ENCODE results near the gene SALL1.
A peak's percentile ranks its signal among the peaks of the same experiment; 100 is the strongest.

Gene SALL1

DNA sequence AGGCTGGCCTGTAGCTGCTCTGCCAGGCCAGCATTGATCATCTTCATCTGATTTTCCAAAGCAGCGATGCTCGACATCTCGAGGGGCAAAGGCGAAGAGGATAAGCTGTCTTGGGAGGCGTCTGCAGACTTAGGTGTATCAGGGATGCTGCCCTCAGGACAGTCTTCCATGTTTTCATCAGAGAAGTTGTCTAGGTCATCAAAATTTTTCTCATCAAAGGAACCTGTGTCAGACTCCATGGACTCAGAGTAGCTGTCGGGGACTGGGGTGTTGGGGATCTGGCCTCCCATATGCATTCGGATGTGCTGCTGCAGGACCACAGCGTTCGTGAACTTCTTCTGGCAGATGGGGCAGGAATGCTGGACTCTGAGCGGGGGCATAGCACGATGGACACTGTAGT is 11.5 kb downstream of the SALL1 start:
- DNase-seq: no peak

DNA sequence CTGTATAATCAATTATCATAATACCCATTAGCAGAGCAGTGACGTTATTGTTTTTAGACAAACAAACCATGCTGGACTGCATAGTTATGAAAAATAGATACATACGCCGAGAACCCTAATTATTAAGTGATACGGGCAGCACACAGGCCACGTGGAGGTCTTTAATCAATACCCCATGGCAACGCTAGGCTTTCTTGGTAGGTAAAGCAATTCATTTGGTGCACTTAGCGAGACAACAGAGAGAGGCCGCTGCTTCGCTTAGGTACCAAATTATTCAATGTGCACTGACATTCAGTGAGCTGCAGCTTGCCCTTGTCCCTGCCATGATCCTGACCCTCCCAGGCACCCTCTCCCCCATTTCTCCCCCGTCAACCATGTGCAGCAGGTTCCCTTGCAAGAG is 12.9 kb downstream of the SALL1 start:
- no peak for DNase-seq

DNA sequence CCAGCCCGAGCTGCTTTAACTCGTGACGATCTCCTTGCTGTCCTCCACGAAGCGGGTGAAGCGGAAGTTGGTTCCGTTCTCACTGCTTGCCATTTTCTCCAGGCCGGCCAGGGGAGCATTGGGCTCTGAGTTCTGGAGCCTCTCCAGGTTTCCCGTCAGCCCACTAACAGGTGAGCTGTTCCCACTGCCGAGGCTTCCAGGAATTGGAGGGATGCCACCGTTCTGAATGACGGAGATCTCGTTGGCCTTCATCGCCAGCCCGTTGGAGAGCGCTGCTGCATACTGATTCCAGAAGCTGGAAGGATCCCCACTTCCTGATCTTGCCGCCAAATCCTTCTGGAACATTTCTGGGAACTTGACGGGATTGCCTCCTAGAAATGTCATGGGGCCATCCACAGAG is 14.0 kb downstream of the SALL1 start:
- no peak for DNase-seq

DNA sequence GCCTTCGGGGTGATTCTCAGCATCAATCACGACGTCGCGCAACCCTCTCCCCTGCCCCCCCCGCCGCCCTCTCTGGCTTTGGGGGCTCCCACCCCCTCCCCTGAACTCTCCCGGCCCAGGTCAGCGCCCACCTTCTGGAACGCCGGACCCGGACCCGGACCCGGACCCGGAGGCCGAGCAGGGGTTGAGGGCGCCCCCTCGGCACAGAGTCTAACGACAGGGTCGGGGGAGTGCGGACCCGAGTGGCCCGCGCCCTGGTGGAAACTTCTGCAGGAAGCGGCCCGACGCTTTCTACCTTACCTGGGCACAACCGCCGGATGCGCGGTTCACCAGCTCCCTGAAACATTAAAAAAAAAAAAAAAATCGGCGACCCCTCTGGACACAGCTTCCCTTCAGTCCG is 16.2 kb downstream of the SALL1 start:
- DNase-seq: no peak

DNA sequence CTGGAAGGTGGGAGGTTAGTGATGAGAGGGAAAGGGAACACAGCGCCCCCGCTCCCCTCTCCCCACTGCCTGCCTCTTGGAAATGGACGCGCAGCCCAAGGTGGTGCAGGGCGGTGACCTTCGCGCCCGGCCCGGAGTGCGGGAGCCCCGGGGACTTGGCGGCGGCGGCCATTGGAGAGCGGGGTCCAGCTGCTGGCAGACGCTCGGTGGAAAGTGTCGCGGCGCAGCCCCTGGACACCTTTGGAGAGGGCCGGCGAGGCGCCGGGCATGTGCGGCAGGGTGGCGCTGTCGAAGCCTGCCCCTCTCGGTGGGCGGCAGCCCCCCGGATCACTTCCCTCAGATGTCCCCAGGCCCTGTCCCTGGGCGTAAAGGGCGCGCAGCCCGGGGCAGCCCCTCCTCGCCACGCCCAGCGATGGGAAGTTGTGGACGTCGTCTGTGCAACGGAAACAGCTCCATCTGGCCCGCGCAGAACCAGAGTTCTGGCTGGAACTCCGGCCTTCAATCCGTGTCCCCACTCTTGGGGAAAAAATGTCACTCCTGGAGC is 16.7 kb downstream of the SALL1 start:
- DNase-seq: no peak

DNA sequence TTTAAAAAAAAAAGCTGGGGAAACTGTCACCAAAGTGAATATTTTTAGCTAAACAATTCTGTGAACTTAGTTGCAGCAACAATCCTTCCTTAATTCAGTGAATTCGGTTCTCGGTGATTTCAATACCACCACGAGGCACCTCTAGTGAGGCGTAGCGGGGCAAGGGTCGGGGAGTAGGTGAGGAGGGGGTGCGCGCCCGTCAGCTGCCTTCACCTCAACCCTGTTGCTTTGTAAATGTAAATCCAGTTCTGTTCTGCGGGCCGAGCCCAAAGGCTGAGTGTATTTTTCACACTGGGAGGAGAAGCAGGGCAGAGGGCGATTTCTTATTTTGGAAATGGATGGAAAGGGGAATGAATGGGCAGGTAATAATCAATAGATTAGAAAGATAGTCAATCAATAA is 17.4 kb downstream of the SALL1 start:
- DNase-seq: no peak

DNA sequence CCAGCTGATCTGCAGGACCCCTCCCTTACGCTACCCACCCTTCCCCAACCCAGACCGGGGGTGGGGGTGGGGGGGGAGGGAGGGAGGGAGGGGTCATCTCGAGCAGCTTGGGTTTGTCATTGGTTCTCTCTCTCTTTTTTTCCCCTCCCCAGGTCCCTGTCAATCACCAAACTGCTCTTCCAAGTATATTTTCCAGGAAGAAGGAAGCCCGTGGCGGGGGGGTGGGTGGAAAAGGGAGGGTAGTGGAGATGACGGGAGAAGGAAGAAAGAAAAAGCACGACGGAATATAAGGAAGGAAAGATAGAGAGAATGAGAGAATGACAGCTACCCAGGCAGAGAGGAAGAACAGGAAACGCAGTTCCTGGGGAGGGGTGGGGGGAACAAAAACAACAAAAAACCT is 17.9 kb downstream of the SALL1 start:
- no peak for DNase-seq

DNA sequence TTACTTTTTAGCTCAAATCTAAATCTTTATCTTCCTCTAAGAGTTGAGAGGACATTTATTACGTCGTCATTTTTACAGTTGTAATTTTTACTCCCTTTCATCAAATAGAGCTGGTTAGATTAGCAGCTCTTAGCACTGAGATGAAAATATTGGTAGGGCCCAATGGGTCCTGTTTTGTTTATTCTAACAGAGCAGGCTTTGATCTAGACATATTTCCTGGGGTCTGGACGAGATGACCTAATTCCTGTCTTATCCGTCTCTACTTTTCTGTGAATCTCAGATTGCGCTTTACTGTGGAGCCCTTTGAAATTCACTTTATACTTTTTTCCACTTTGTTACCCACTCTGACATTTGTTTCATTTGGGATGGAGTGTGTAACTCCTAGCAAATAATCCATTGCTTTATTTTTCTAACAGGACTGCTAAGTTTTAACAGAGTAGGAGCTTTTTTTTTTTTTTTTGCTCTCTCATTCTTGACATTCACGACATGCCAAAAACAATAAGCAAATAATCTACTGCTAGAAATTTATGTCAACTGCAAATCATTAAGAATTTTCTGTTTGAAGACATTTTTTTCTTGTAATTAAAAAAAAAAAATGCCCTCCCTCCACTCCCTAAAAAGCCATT is 18.5 kb downstream of the SALL1 start:
- DNase-seq: no peak

DNA sequence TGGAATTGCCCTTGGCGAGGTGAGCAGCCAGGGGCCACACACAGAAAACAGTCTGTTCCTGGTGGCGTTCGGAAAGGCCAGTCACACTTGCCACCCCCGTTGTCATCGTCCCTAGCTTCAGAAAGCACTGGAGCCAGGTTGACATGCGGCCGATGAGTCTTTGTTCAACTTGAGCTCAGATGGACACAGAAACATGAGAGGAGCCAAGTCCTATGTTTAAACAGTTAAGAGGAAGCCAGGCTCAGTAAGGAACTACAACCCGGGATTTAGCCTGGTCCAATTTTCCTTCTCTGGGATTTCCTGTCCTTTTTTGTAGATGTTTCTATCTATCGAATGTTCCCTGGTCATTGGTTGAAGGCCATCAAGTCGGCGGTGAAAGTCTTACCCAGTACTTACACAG is 19.5 kb downstream of the SALL1 start:
- DNase-seq: no peak

DNA sequence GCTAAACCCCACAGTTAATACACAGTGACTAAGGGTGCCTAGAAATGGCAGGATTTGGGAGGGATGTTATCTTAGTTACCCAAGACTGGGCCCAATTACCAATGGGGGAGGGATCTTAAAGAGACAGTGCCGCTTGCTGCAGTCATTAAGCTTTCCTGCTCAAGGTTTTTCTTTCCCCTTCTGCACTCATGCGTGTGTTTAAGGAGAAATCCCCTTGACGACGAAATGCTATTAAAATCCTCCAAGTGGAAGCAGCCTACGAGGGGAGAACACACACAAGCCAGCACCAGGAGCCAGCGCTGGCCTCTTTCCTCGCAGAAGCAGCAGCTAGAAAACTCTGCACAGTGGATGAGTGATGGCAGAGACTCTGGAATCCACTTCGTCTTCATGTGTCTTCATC is 22.0 kb downstream of the SALL1 start:
- no peak for DNase-seq

DNA sequence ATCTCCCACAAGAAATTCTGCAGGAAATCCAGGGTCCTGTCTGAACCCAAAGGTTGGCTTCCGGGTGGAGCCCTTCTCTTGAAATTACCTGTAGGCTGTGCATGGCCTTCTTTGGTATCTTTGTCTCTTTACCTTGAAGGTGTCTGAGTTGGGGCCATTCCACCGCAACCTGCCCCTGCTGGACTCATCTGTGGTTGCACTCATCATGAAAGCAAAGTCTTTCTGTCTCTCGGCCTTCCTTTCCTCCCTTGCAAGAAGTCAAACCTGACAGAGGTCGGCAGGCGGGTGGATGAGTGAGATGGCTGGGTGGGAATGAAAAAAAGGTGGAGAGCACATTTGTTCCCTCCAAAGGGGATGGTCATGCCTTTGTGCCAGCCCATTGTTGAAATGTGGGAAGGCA is 25.1 kb downstream of the SALL1 start:
- no peak for DNase-seq

DNA sequence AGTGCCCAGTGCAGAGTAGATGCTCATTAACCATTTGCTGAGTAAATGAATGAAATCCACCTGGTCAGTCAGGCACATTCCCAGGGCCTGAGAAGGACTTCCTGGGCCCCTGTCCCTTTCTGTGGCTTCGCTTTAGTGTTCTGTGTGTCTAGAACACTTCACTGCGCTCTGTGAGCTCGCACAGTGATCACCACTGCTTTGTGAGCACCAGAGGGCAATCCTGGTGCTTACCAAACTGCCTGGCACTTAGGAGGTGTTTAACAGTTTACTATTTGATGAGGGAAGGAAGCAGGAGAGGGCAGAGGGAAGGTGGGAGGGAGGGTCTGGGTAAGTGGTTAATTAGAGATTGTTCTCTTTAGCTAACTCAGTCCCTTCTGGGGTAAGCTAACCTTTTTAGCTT is 26.2 kb downstream of the SALL1 start:
- DNase-seq: no peak

DNA sequence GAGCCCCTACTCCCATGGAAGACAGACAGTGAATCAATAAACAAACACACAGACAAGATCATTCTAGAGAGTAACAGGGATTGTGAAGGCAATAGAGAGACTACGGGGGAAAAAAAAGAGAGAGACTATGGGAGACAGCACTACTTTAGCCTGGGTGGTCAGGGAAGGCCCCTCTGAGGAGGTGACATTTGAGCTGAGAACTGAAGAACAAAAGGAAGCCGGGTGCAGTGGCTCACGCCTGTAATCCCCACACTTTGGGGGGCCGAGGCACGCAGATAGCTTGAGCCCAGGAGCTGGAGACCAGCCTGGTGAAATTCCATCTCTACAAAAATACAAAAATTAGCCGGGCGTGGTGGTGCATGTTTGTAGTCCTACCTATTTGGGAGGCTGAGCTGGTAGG is 29.2 kb downstream of the SALL1 start:
- no peak for DNase-seq

DNA sequence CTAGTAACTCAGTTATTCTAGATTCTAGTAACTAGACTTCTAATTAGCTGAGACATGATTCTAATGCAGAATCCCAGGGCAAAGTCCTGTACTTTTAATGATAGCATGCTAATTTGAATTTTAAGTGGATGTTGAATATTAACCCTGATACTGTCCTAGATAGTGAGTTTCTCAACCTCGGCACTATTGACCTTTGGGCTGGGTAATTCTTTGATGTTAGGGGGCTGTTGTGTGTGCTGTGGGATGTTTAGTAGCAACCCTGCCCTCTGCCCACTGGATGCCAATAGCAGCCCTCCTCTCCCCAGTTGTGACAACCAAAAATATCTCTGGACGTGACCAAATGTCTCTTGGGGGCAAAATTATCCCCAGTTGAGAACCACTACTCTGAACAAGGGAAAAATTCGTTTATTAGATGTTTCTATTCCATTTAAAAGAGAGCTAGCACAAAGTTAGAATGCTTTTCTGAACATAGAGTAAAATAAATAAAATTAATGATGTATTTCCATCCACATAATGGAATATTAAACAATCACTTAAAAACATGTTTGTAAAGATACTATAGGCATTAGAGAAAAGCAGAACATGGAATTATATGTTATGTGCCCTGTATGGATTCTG is 30.2 kb downstream of the SALL1 start:
- DNase-seq: no peak

DNA sequence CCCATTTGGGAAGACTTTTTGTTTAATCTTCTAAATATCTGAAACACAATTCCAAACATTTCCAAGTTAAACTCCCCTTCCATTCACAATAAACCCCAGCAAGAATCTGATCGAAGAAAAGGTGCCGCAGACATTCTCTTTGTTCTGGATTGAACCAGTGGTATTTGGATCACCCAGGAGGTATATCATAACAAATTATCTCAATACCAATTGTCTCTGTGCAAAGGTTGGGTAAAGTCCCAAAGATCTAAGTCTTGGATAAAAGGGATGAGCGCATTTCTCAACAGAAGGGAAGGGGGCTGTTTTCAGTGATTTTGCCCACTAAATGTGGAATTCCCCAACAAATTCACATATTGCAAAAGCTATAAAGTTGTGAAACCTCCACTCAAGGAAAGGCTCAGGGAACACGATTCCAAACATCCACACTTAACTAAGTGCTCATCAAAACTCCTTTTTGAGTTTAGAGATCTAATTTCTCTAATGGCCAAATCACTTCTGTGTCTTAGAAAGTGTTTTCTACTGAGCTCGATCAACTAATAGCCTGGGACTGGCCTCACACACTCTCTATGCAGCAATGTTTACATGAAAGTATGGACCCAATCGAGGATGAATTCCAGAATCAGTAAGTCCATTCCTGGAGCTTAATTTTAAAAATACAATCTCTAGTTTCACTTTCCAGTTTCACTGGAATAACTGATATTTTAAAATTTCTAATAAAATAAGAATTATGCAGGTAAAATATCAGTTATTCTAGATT is 30.9 kb downstream of the SALL1 start:
- DNase-seq: no peak

DNA sequence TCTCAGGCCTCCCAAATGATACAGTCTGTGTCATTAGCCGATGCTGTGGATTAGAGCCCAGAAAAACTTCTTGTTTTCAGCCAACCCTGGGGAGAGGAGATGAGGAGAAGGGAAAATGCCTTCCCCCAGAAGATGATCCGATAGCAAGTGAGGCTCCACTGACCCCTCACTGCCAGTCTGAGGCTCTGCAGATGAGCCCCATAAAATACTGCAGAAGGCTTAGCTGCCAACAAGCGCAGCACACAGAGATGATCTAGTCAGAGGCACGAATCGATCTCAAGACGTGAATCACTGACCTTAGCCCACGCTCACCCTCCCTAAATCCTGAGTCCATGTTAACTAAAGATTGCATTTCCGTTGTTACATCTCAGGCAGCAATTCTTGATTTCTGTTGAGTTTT is 31.5 kb downstream of the SALL1 start:
- no peak for DNase-seq

DNA sequence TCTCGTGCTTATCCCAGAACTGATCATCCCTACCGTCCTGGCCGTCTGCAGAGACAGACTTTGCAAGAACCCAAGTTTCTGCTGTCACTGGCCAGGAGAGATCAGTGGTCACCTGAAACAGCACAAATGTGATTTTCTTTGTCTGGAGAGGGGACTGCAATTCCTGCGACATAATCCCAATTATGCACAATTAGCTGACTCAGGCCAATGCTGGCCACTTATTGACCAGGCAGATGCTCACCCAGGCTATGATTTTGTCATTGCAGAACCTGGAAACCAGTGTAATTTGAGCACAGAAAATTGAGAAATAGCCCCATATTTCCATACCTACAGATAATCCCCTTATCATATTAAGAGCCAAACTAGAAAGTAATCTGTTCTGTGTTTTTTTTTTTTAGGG is 34.7 kb downstream of the SALL1 start:
- DNase-seq: no peak

DNA sequence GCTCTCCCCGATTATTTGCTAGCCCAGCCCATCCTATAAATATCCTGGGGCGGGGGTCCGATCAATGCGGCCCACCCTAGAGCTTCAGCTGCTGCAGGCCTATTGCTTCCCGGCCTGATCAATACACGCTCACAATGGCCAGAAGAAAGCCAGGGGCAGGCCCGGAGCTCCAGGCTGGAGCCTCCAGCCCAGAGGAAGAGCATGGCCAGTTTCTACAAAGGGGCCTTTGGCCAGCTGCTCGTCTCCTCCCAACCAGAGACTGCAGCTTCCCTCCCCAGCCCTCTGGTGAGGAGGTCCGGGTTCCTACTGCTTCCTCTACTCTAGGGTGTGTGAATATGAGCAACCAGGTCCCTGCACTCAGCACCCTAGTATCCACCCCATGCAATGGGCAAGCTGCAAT is 36.7 kb downstream of the SALL1 start:
- no peak for DNase-seq

DNA sequence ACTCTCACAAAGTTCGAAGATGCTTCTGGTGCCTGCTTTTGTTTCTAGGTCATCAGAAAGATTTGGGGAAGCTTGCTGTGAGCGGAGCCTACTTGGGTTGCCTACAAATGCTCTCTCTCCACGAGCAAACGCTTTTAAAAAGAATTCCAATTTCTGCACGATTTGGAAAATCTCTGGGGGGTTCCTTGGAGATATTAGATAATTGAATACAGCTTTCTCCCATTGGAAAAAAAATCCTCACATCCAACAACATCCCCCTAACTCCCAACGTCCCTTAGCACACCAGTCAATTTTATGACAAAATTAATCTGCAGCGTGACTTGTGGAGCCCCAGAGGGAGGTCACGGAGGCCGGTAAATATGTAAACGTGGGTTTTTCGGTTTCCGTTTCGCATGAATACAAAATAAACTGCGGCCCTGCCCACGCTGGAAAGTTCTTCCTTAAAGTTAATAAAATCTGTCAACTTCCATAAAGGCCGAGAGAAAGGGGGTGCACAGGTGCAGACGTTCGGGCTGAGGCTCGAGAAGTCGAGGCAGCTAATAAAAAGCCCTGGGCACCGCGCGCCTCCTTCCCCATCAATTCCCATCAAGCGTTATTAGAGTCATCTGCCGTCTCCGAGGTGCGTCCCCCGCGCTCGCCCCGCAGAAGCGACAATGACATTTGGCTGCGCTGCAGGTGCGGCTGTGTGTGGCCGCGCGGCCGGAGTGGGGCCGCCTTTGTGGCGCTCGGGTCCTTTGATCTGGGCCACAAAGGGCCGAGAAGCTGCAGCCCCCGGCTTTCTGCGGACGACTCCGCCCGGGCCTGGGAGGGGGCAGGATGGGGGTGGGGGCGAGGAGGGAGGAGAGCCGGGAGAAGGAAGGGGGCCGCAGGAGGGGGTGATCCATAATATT is 37.6 kb downstream of the SALL1 start:
- peak in 1 of 2 donors; percentile 0 for DNase-seq

DNA sequence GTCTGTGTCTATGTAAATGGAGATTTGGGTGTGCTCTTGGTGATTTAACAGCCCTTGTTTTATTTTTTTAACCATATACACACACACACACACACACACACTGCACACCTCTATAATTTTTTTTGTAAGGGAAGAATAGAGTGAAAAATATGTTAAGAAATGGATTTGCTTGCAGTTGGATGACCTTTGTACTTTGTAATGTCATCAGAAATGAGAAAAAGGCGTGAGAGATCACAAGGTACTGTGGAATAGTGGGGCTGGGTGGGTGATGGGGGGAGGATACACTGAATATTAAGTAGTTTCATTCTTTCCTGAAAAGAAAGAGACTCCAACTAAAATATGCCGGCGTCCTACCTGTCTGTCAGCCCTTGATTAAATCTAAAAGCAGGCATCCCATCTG is 38.7 kb downstream of the SALL1 start:
- no peak for DNase-seq

DNA sequence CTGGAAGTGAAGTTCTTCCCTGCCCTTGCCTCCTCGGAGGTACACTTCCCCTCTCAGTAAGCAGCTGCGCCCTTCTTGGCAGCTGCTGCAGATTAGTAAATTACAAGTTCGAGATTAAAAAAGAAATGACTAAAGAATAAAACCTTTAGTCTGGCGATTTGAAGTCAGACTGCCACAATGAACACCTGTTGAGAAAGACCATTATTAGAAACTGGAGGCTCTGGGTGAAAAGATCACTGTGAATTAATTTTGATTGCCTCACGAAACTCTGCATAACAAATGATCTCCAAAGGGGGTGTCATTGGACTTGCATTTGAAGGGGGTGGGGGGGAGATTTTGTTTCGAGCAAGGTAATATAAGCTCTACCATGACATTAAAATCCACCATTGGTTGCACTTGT is 39.3 kb downstream of the SALL1 start:
- no peak for DNase-seq

DNA sequence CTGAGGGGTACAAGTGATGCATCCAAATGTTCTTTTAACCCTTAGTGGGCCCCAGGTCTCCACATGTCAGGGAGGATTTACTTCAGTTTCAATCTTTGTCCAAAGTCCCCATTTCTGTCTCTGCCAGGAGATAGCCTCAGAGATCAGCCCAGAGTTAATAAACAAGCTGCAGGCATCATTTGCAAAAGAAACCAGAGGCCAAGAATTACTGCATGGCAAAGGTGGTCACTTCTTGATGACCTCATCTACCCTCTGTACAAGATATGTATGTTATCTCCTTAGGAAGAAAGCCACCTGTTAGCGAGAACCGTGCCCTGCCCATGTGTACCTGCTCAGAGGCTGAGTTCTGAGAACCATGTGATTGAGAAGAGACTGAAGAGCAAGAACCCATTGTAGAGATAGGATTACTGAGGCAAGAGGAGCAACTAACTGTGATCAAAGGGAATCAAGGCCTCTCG is 40.3 kb downstream of the SALL1 start:
- DNase-seq: no peak

DNA sequence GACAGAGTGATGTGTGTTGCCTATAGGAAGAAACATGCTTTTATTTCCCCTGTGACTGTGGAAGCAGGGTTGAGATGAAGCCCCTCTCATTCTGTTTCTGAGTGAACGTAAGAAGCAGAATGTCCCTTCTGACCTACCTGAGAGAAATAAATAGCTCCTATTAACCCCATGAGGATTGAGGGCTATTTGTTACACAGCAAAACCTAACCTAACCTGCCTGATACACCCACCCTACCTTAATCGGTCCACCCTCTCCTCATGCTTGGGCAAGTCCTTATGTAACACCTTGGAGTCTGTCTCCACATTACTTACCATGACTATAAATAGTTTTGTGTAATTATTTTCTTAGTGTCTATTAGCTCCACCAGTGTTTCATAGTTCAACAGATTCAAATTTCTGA is 41.9 kb downstream of the SALL1 start:
- DNase-seq: no peak
